GDM1 (cell line): ENCODE data around the gene XRN2.
"Not testable (repeated sequence)": the region's sequence is repeated elsewhere in the genome, so short reads cannot be mapped to it uniquely, and the experiment has no call there.

ENCODE experiments used
- DNase-seq: peaks from one replicate; lab custom pipeline; 2025; lab: John Stamatoyannopoulos, UW

The XRN2 gene

DNA sequence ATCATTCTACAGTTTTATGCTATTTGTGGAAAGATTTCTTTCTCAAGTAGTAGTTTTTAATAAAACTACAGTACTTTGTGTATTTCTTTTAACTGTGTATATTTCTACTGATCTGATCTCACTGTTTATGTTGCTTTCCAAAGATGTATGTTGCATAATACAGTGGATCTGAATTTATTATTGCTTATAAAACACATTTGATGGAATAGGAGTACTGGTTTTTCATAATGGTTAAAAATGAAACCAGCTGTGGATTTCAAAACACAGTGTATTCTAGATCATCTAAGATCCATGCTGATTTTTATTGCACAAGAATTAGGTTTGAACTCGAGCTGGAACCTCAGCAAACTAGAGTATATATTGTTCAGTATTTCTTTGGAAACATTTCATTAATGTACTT lies 86.2 kb downstream of the XRN2 start:
- DNase-seq = no peak

DNA sequence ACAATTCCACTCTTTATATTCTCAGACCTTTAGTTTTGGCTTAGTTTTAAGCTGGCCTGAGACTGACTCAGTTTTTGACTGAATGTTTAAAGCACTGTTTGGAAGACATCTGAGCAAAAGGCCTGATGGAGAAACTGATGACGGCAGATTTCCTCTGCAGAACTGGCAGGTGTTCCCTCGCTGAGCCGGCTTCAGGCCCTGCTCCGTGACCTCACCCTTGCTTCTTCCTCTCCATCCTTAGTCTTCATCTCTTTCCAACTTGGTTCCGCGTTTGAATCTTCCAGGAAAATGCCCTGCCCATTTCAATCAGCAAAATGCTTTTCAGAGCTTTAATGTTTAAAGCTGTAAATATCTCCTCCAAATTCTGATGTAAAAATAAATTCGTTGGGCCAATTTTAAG lies 87.6 kb downstream of the XRN2 start:
- DNase-seq = no peak

DNA sequence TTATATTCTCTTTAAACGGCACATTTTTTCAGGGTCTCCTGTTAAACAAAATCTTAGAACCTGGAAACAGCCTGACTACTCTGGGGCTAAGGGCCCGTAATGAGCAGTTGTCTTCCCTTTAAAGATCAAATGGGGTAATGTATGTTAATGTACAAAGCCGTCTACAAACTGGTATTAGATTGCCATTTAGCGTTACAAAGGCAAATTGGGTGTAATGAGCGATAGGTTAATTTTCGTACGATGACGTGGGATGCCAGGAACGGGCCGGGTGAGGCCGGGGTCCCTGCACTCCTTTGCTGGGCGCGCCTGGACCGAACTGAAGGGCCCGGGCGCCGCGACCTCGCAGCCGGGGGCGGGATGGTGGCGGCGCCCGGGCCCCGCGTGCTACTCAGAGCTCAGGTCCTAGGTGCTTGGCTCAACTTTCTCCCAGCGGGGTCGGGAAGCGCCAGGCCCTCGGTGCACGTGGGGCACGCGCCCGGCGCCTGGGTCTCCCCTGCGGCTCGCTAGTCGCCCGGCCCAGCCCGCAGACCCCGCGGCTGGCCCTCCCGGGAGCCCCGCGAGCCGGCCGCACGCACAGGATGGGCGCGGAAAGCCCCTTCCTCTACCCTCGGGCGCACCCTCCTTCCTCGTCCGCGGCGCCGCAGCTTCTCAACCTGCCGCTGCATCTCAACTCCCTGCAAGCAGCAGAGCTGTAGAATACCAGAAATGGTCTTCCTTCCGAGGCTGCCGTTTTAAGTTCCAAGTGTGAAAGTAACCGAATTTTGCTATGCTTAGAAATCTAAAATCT lies 88.2 kb downstream of the XRN2 start:
- no peak for DNase-seq

DNA sequence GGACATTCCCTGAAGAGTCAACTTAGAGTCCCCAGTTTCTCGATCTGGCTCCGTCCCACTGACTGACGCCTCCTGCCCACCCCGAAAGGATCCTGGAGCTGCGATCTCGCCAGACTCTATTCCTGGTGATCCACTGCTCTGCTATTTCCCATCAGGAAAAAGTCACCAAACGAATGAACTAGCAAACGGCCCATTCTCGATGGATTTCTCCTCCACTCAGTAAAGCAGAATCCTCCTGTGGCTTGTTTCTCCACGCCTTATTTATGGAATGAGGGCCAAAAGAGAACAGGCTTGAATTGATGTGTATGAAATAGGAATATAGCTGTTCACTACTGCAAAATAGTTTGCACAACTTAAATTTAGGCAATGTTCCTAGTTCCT lies 88.8 kb downstream of the XRN2 start:
- DNase-seq = no peak

- no peak for DNase-seq
These were observed 90.0 kb downstream of the XRN2 start for GRCh38 chr20:21393166-21393565.

- DNase-seq = no peak
These were observed 90.8 kb downstream of the XRN2 start for GRCh38 chr20:21393816-21394519.

DNA sequence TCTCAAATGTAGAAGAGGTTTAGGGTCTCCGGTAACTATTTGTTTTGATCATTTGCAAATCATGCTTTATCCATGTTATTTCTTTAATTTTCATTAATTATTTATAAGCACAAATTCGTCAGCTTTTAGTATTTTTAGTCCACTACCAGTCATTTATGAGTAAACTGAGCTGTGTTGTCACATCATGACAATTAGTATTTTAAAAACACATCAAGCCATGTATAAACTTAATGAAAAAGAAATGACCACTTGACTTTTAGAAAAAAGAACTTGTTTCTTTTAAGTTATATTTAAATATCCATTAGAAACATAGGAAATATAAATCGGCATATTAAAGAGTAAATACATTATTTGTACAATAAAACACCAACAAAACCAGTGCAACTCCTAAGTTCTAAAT lies 91.4 kb downstream of the XRN2 start:
- DNase-seq = no peak

GRCh38 chr20:21395051-21395665 lies 92.0 kb downstream of the XRN2 start:
- DNase-seq = no peak

- DNase-seq = no peak
These were observed 92.8 kb downstream of the XRN2 start for GRCh38 chr20:21395666-21396598.

- DNase-seq = no peak
These were observed 93.6 kb downstream of the XRN2 start for GRCh38 chr20:21396599-21397340.

DNA sequence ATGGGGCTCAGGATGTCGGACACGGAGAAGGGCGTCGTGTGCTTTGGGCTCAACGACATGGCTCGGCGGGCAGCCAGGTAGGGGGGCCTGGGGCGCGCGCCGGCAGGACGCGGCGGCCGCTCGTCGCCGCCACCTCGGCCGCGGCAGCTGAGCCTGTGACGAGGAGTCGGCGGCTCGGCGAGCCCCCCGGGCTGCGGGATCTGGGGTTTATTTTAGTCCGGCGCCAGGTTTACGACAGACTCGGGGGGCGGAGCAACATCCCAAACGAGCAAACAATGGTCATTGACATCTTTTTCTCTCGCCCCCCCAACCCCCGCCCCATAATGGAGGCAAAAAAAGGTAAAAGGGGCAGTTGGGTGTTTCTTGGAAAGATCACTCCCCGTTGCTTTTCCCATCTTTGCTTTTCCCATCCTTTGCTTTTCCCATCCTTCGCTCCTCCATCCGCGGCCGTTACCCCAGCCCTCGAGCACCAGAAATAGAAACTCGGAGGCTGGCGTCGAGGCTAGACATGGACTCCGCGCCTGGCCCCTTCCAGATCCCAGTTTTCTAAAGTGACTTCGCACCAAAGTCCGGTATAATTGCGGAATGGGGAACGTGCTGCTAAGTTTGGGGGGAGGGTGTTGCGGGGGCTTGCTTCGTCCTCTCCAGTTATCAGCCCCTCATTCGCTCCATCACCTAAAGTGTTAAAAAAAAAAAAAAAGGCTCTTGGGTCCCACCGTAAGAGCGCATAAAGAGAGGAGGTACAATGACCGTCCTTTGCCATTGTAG lies 94.4 kb downstream of the XRN2 start, which contains the start of gene NKX2-4:
TSS of gene NKX2-4 (minus strand) at position 186 of the 768 bp plus-strand sequence. CDS start at position 59, 127 bp downstream.
- DNase-seq = no peak

GRCh38 chr20:21398109-21399004 lies 95.2 kb downstream of the XRN2 start:
- no peak for DNase-seq

DNA sequence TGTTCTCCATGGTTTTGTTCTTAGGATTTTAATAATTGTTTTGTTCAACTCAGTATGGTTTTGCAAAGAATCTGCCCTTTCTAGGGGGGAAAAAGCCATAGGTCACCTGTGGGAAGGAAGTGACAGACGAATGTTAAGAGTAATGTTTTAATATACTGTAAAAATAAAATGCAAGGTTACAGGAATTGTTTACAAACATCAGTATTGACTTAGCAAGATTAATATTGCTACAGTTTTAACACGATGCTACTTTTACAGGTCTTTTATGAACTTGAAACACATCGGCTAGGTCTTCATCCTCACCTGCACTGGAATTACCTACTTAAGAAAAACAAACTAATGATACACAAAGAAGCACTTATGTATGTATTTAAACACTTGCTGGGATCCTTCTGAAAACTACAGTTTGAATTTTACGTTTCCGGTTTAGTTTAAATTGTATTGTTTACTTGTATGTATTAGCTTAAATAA lies 95.9 kb downstream of the XRN2 start:
- no peak for DNase-seq

DNA sequence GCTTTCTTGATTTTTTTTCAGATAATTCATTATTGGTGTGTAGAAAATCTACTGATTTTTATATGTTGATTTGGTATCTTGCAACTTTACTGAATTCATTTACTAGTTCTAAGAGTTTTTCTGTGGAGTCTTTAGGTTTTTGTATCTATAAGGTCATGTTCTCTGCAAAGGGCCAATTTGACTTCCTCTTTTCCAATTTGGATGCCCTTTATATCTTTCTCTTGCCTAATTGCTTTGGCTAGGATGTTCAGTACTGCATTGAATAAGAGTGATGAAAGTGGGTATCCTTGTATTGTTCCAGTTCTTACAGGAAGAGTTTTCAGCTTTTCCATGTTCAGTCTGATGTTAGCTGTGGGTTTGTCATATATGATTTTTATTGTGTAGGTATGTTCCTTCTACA lies 108.6 kb downstream of the XRN2 start:
- DNase-seq = no peak

DNA sequence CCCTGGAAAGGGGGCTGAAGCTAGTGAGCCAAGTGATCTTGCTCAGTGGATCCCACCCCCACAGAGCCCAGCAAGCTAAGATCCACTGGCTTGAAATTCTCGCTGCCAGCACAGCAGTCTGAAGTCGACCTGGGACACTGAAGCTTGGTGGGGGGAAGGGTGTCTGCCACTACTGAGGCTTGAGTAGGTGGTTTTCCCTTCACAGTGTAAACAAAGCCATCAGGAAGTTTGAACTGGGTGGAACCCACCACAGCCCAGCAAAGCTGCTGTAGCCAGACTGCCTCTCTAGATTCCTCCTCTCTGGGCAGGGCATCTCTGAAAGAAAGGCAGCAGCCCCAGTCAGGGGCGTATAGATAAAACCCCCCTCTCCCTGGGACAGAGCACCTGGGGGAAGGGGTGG lies 110.9 kb downstream of the XRN2 start:
- not testable (repeated sequence) for DNase-seq

- not testable (repeated sequence) for DNase-seq
These were observed 116.0 kb downstream of the XRN2 start for GRCh38 chr20:21419147-21419546.

GRCh38 chr20:21421601-21422236 lies 118.6 kb downstream of the XRN2 start:
- DNase-seq = no peak

- DNase-seq = not testable (repeated sequence)
These were observed 120.6 kb downstream of the XRN2 start for GRCh38 chr20:21423712-21424111.

- DNase-seq = no peak
These were observed 121.7 kb downstream of the XRN2 start for GRCh38 chr20:21424846-21425245.
